CD14-positive monocyte (primary cell): Measurements from ENCODE around the gene AHCTF1. TPM values are rescaled to one million over a fixed set of nuclear protein-coding genes. Genes with fewer than 3 reads are reported as not detected.
"Not testable (repeated sequence)": the region's sequence is repeated elsewhere in the genome, so short reads cannot be mapped to it uniquely, and the experiment has no call there.

ENCODE experiments used
- DNase-seq, 3 donors: peaks; one replicate each; pipeline ENCODE4 v3.0.0-alpha.2; 2011 to 2022
- H2AFZ ChIP-seq: 2 replicates; pipeline ENCODE4 v1.6.0; 2012; ENCODE audit warnings: mild to moderate bottlenecking, low read depth, low read length, inconsistent platforms; ENCODE audit not compliant: insufficient read depth, poor library complexity, severe bottlenecking
- H3K27ac ChIP-seq, 2 donors: 1 replicate in 1 of 2; 2 replicates in 1 of 2; pipeline ENCODE4 v1.5.1; 2012 to 2013; ENCODE audit warnings: low read length in 2 of 2, control low read depth in 1 of 2, inconsistent platforms in 1 of 2, low read depth in 1 of 2, mild to moderate bottlenecking in 1 of 2
- H3K27me3 ChIP-seq, 2 donors: one replicate each; pipeline versions ENCODE4 v1.6.0 to v1.6.1; 2011 to 2013; ENCODE audit warnings: low read length in 2 of 2; ENCODE audit not compliant: control insufficient read depth in 2 of 2, insufficient read depth in 2 of 2
- H3K36me3 ChIP-seq, 2 donors: replicated peaks in 1 of 2; 1 replicate in 1 of 2; 2 replicates in 1 of 2; pipeline versions ENCODE4 v1.5.1 to v1.6.1; 2012 to 2013; ENCODE audit warnings: low read length in 2 of 2, control low read depth in 1 of 2, inconsistent platforms in 1 of 2, mild to moderate bottlenecking in 1 of 2; ENCODE audit not compliant: insufficient read depth in 2 of 2, control insufficient read depth in 1 of 2
- H3K4me1 ChIP-seq, 2 donors: 1 replicate in 1 of 2; 2 replicates in 1 of 2; pipeline versions ENCODE4 v1.5.1 to v1.6.1; 2012 to 2013; ENCODE audit warnings: low read length in 2 of 2, control low read depth in 1 of 2, inconsistent platforms in 1 of 2, mild to moderate bottlenecking in 1 of 2, moderate library complexity in 1 of 2; ENCODE audit not compliant: insufficient read depth in 2 of 2, control insufficient read depth in 1 of 2
- H3K4me2 ChIP-seq: replicated peaks from 2 replicates; pipeline ENCODE3; 2012; ENCODE audit warnings: low read length, moderate library complexity, mild to moderate bottlenecking; ENCODE audit not compliant: poor library complexity, severe bottlenecking; ENCODE audit errors: extremely low read depth
- H3K4me3 ChIP-seq, 3 experiments: fragments of 200-600 bp in 1 of 3; sonication (generic) in 1 of 3; replicated peaks in 1 of 3; 1 replicate in 2 of 3; 2 replicates in 1 of 3; pipeline ENCODE4 v1.5.1; 2011 to 2013; ENCODE audit warnings: low read length in 3 of 3, mild to moderate bottlenecking in 3 of 3, control low read depth in 2 of 3, low read depth in 2 of 3, inconsistent platforms in 1 of 3, moderate library complexity in 1 of 3
- H3K79me2 ChIP-seq: 2 replicates; pipeline ENCODE4 v1.6.0; 2012; ENCODE audit warnings: mild to moderate bottlenecking, control low read depth, inconsistent platforms, low read length, moderate library complexity; ENCODE audit not compliant: insufficient read depth
- H3K9ac ChIP-seq: 2 replicates; pipeline ENCODE4 v1.6.0; 2017; ENCODE audit warnings: low read length, mild to moderate bottlenecking; ENCODE audit not compliant: insufficient read depth, poor library complexity, severe bottlenecking
- H3K9me3 ChIP-seq, 2 donors: replicated peaks in 1 of 2; 1 replicate in 1 of 2; 2 replicates in 1 of 2; pipeline versions ENCODE4 v1.5.1 to v1.6.1; 2012 to 2013; ENCODE audit warnings: low read length in 2 of 2, control low read depth in 1 of 2; ENCODE audit not compliant: control insufficient read depth in 1 of 2, insufficient read depth in 1 of 2
- H4K20me1 ChIP-seq: 2 replicates; pipeline ENCODE4 v1.6.0; 2012; ENCODE audit warnings: mild to moderate bottlenecking, low read length, control low read depth, moderate library complexity; ENCODE audit not compliant: insufficient read depth
- H3K27ac Mint-ChIP-seq, 7 donors: one replicate each; pipeline ENCODE4 v1.8.0; 2020; ENCODE audit warnings: mild to moderate bottlenecking in 7 of 7, mixed read lengths in 7 of 7, moderate library complexity in 6 of 7, inconsistent platforms in 2 of 7
- H3K27me3 Mint-ChIP-seq, 3 donors: one replicate each; pipeline ENCODE4 v1.8.0; 2021 to 2022; ENCODE audit warnings: low read depth in 3 of 3, mild to moderate bottlenecking in 3 of 3, mixed read lengths in 3 of 3, moderate library complexity in 3 of 3, inconsistent platforms in 1 of 3
- H3K36me3 Mint-ChIP-seq, 2 donors: one replicate each; pipeline ENCODE4 v1.8.0; 2020; ENCODE audit warnings: mixed read lengths in 2 of 2, inconsistent platforms in 1 of 2, mild to moderate bottlenecking in 1 of 2
- H3K4me1 Mint-ChIP-seq: one replicate; pipeline ENCODE4 v1.8.0; 2020; ENCODE audit warnings: mild to moderate bottlenecking, mixed read lengths
- H3K4me3 Mint-ChIP-seq, 2 donors: one replicate each; pipeline ENCODE4 v1.8.0; 2020; ENCODE audit warnings: mild to moderate bottlenecking in 2 of 2, mixed read lengths in 2 of 2, moderate library complexity in 1 of 2
- H3K9me3 Mint-ChIP-seq, 7 donors: one replicate each; pipeline ENCODE4 v1.8.0; 2020 to 2022; ENCODE audit warnings: mixed read lengths in 7 of 7, mild to moderate bottlenecking in 6 of 7, moderate library complexity in 6 of 7, inconsistent platforms in 2 of 7
- CTCF ChIP-seq: fragments of 200-600 bp; IDR thresholded peaks from one replicate; pipeline ENCODE4 v1.8.0; 2022; ENCODE audit warnings: antibody characterized with exemption, mild to moderate bottlenecking
- WGBS: methylation state at CpG from one replicate; pipeline ENCODE4 v1.1.5; 2013; ENCODE audit warnings: missing lambda C conversion rate; ENCODE audit not compliant: insufficient coverage; 5-methylcytosine and 5-hydroxymethylcytosine counted together
- intact Hi-C, 2 donors: fragments of 100-400 bp; cut with micrococcal nuclease; formaldehyde crosslinking; loops; one replicate each; pipeline versions ENCODE4 v1.15.0 to v1.15.1; 2023
- polyA plus RNA-seq, 3 donors: library from polyadenylated mRNA; depleted of rRNA in 1 of 3; unstranded in 2 of 3; stranded (reverse) in 1 of 3; fragments of 300-500 nt in 2 of 3; fragments of >200 nt in 1 of 3; fragmentation: Illumina TruSeq in 2 of 3; gene quantifications; 1 replicate in 2 of 3; 2 replicates in 1 of 3; pipeline ENCODE4 v1.2.3, GENCODE V29; 2012 to 2021

The AHCTF1 gene
- polyA plus RNA-seq, 3 donors = 2.4 to 8.8 (median 5.4) TPM

- Mint-ChIP-seq H3K4me1 (peaks cover 4% of the 10 kb centered on the region), H3K36me3 (no peaks in the 10 kb centered on the region), H3K4me3 (no peak overlapping the region), H3K9me3 (peaks cover 0 to 4% (median 0%) of the 10 kb centered on the region in 7 donors), H3K27me3 (peaks cover 0 to 5% (median 2%) of the 10 kb centered on the region in 3 donors), H3K27ac (no peak overlapping the region)
- no peaks in the 10 kb centered on the region for H4K20me1 ChIP-seq
- no peaks in the 10 kb centered on the region for H3K4me1 ChIP-seq
- no peaks in the 10 kb centered on the region for H3K79me2 ChIP-seq
- WGBS = 80% methylated on average over 1 of the region's 7 CpGs
- no peak overlapping the region for H3K4me2 ChIP-seq
- no peaks in the 10 kb centered on the region for H3K27me3 ChIP-seq
- H3K36me3 ChIP-seq = no peaks in the 10 kb centered on the region
- no peak overlapping the region for H2AFZ ChIP-seq
- H3K27ac ChIP-seq = no peak overlapping the region
- no peak overlapping the region for H3K9ac ChIP-seq
- peaks cover 0 to 3% of the 10 kb centered on the region in 2 donors for H3K9me3 ChIP-seq
- intact Hi-C loops = no loop called here
- no peak for TF ChIP-seq CTCF
- H3K4me3 ChIP-seq = no peak overlapping the region
- DNase-seq = no peak
Measured at GRCh38 chr1:246820666-246821065, 111.1 kb downstream of the AHCTF1 start.

GRCh38 chr1:246817778-246818177 is 114.0 kb downstream of the AHCTF1 start:
- H3K4me2 ChIP-seq, H3K4me3 Mint-ChIP-seq, H3K27me3 Mint-ChIP-seq, H3K4me3 ChIP-seq, H3K9me3 Mint-ChIP-seq, H3K36me3 ChIP-seq, H4K20me1 ChIP-seq, H3K27ac Mint-ChIP-seq, H3K27me3 ChIP-seq, H3K79me2 ChIP-seq, H3K27ac ChIP-seq, H3K9me3 ChIP-seq, H3K9ac ChIP-seq, H2AFZ ChIP-seq, H3K4me1 ChIP-seq, intact Hi-C loops, H3K36me3 Mint-ChIP-seq: not testable (repeated sequence)
- whole genome bisulfite sequencing = no CpG with 5 or more reads among the region's 9 CpGs
- DNase-seq = peak in 2 of 3 donors; percentile 16 to 60
- H3K4me1 Mint-ChIP-seq = peaks cover 15% of the 10 kb centered on the region
